ENCODE measurements around the gene MEGF11. TPM values are rescaled to one million over a fixed set of nuclear protein-coding genes. Genes with fewer than 3 reads are reported as not detected.
A peak's percentile ranks its signal among the peaks of the same experiment; 100 is the strongest.

MEGF11 gene
- total RNA-seq, 1 donor from 2014 or later = 0.10 TPM

DNA sequence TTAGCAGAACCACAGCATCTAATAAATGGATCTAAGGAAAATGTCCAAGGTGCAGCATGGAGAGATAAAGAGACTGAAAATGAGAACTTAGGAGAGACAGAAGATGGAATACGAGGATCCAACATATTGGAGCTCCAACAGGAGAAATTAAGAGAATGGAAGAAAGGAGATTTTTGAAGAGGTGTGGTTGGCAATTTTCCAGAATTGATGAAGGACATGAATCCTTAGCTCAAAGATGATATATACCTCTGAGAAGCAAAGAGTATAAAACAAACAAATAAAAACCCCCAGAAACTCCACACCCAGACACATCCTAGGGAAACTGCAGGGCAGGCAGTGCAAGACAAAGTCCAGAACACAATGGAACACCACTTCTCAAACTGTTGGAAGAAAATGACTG is 141.2 kb downstream of the MEGF11 start:
- no peak for DNase-seq

DNA sequence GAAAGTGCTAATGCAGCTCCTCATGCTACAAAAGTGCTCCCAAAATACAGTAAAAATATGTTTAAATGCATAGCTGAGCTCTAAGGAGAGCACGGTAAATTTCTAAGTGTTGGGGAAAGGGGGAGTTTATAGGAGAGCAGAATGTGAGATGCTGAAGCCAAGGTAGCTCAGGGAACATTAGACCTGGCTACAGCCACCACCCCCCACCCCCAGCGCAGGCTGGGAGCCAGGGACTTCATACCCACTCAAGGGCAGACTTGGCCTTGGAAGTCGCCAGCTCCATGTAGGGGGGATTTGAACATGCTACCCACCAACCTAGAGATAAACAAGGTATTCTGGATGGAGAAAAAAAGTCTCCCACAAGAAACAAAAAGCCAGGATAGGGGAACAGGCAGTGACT is 142.2 kb downstream of the MEGF11 start:
- DNase-seq = no peak

DNA sequence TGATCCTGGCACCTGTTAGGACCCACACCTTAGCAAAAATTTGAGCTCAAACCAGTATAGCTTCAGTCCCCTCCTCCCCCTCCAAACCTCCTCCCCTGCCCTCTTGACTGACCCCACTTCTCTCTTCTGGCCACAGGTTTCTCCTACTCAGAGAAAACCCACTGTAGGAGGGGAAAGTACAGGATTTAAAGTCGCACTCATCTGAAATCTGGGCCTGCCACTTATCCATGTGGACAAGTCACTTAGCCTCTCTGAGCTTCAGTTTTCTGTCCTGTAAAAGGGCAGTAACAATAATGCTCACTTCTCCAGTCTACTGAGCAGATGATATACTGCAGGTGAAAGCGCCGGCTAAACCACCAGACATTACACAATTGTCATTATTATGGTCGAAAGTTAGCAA is 142.7 kb downstream of the MEGF11 start:
- DNase-seq = no peak

- DNase-seq = no peak
These were observed 143.7 kb downstream of the MEGF11 start for GRCh38 chr15:66109826-66110225.

DNA sequence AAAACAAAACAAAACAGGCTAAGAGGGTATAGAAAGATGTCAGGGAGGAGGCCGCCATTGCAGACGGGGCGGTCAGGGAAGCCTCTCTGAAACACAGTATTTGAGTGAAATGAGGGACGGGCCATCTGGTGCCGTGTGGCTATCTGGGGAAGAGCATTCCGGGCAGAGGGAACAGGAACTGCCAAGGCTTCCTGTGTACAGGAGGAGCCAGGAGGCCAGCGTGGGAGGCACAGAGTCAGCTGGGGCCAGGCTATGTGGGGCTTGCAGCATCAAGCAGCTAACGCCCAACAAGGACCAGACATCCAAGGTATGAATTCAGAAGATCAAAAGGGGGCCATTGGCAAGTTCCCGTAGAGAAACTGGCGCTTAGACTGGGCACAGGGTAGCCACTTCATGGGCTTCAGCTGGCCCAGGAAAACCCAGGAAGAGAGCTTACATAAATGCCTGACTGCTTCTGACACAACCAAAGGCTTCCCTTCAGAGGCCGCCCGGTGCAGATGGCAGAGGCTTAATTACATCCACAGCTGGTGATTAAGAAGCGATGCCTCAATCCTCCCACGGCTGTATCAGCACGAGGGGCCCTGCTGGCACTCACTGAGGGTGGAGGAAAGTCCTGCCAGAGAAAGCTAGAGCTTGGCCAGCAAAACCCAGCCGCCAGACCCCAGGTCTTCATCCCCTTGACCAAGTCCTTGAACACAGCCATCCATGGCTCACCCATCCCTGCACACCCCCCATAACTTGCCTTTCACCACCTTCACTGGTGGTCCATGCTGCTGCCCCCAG is 144.9 kb downstream of the MEGF11 start:
- peak; percentile 43 for DNase-seq

- no peak for DNase-seq
These were observed 146.5 kb downstream of the MEGF11 start for GRCh38 chr15:66107070-66107469.

- no peak for DNase-seq
These were observed 148.0 kb downstream of the MEGF11 start for GRCh38 chr15:66105286-66106265.

DNA sequence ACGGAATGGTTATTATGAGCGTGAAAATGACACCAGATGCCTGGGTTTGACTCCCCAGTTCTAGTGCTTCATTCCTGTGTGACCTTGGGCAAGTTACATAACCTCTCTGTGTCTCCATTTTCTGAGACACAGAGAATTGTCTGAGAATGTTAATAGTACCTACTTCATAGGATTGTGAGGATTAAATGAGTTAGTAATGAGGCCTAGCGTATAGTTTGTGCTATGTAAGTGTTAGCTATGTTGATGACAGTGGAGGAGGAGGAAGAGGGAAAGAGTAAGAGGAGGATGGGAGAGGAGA is 150.3 kb downstream of the MEGF11 start:
- DNase-seq = no peak

DNA sequence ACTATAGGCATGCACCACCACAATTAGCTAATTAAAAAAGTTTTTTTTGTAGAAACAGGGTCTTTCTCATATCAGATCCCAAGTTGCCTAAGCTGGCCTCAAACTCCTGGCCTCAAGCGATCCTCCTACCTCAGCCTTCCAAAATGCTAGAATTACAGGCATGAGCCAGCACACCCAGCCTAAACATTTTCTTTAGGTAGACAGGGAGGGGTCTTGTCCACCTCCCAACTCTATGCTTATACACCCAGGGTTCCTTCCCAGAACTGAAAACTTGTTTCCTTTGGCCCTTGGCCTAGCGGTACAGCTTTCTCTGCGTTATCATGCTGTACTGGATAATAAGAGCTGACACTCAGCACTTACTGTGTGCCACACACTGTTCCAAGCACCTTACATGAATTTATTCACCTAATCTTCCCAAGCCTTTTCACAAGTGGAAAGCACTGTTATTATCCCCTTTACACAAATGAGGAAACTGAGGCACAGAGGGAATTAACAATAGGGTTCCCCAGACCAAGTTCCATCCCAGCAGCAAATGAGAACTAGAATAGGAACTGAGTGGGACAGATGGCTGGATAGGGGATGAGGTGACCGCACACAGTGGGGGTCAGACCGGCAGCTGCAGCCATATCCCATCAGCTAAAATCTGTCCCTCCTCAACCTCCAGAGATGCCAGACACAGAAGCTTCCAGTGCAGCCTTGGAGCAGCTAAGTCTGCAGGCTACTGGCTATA is 150.8 kb downstream of the MEGF11 start:
- no peak for DNase-seq

- no peak for DNase-seq
These were observed 151.7 kb downstream of the MEGF11 start for GRCh38 chr15:66101715-66102395.

DNA sequence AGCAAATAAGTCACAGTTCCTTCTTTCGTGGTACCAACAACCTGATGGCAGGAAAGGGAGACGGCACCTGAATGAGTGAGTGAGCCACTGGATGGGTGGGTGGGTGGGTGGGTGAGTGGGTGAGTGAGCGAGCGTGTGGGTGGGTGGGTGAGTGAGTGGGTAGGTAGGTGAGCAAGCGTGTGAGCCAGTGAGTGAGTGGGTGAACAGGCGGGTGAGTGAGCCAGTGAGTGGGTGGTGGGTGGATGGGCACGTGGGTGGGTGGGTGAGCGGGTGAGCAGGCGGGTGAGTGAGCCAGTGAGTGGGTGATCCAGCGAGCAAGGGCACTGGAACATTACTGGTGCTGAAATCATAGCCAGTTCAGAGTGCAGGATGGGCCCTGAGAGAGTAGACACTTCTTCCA is 152.8 kb downstream of the MEGF11 start:
- no peak for DNase-seq

- DNase-seq = no peak
These were observed 153.4 kb downstream of the MEGF11 start for GRCh38 chr15:66099950-66100671.

DNA sequence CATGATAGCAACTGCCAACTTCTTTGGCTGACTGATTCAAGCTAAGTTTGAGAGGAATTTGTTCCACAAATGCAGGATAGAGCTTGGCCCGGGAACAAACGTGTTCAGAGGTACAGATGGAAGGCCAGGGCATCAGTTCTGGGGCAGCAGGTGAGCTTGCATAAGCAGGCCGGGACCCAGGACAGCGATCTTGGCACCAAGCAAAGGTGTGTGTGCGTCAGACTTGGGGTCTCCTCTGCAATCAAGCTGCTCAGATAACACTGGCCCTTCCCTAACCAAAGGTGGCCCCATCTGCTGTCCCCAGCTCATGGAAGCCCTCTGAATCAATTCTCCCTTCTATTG is 155.6 kb downstream of the MEGF11 start:
- DNase-seq = no peak

DNA sequence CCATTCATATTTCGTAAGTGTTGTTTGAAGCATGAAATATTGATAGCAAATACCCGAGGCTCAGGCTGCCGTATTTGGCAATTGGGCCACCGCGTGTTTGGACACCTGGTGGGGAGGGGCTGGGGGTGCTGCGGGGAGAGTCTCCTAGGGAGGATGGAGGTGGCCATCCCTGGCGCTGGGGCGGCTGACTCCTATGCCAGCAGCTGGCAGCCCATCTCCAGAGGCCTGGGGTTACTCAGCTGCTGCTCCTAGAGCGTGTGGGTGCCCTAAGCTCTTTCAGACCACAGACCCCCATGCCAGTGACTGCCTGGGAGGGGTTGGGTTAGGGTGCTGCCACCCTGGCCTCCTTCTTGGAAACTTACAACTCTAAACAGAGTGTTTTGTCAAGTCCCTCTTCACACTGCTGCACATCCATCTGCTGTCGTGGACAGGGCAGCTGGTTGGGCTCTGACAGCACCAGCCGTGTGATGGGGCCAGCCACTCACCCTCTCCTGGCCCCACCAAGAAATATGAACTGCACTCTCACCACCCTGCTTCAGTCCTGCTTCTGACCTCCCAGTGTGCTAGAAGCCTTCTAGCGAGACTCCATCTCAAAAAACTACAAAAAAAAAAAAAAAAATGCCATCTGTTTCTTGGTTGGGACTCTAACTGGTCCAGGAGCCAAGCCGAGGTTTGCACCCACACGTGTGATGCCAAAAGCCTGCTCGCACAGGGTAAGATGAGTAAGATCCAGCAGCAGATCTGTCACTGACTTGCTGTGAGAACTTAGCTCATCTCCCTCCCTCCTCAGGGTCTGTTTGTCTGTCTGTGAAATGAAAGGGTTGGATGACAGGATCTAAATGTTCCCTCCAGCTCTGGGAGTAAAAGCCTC is 156.2 kb downstream of the MEGF11 start:
- DNase-seq = peak; percentile 75

- no peak for DNase-seq
These were observed 156.9 kb downstream of the MEGF11 start for GRCh38 chr15:66096688-66097058.

- peak; percentile 89 for DNase-seq
These were observed 157.5 kb downstream of the MEGF11 start for GRCh38 chr15:66095871-66096687.

DNA sequence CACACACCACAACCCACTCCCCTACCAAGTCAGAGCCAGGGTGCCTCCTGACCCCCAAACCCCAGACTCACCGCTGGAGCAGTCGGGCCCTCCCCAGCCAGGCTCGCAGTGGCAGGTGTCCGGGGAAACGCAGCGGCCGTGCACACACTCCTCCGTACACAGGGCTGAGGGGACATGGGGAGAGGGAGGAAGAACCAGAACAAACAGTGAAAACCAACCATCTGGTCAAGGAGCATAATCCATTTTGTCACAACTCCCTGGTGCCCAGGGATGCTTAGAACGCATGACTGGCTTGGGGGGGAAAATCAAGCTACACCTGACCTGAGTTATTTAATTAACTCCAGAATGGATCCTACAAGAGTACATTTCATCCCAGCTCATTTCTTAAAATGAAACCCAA is 159.2 kb downstream of the MEGF11 start:
- no peak for DNase-seq

DNA sequence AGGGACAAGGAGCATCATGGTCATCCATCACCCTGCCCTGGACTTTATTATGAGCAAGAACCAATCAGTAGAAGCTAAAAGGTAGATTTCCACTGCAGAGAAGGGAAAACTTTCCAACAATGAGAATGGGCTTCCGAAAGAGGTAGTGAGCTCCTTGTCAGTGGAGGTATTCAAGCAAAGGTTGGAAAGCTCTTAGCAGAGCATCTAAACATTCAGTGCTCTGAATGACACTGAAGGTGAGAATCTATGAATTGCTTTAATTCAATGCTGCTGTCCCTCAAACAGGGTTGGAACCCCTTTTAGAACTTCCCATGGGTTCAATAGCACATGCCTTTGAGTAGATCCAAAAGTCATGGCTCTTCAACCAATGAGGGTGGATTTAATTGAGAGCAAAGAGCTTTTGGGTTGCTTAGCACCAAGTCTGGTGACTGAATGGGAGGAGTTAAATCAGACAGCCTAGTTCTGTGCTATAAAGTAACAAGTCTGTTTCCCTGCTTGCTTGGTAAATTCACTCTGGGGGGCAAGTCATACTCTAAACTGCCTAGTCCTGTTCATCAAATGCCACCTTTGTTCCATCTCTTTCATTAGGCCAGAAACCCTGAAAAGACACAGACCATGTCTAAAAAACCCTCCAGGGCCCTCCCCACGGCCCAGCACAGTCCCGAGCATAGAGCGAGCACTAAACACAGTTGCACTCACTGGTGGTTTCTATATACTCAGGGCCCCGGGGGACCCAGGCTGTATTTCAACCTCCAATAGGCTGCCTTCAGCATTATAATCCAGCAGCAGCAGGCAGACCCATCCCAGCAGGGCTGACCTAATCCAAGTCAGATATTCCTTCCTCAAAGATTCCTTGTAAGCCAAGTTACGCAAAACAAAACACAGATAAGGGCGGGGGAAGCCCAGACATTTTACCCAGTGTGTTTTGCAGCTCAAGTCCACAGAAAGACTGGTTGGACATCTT is 161.2 kb downstream of the MEGF11 start:
- DNase-seq = no peak

GRCh38 chr15:66089509-66089908 is 164.0 kb downstream of the MEGF11 start:
- no peak for DNase-seq

All from tongue (tissue), 2 donors.